NCI-H1930 (cell line): ENCODE results near the gene PRDM10.
"Not testable (repeated sequence)": the region's sequence is repeated elsewhere in the genome, so short reads cannot be mapped to it uniquely, and the experiment has no call there.

Experiments used
- DNase-seq, 2 experiments: peaks; one replicate each; lab custom pipeline; 2025; lab: John Stamatoyannopoulos, UW

PRDM10 gene

GRCh38 chr11:129974237-129974636 is 28.4 kb downstream of the PRDM10 start:
- no peak for DNase-seq

- DNase-seq: no peak
Observed at GRCh38 chr11:129973809-129974208, 28.8 kb downstream of the PRDM10 start.

- DNase-seq: no peak
Observed at GRCh38 chr11:129973068-129973467, 29.6 kb downstream of the PRDM10 start.

DNA sequence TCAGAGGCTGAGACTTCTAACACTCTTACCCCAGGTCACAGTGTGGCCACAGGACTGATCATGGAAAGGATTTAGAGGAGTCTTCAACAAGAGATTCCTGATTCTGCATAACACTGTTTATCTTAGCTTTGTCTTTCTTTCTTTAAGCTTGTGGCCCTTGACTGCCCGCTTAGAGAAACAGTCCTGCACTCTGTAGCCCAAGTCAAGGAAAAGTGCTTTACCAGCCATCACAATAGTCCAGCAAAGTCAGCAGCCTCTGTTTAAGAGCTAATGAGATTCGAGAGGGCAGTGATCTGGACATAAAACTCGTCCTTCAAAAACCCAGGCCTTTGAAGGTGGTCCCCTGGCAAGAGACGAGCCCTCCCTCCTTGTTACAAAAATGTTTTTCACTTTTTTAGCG is 30.0 kb downstream of the PRDM10 start:
- no peak for DNase-seq

- DNase-seq: not testable (repeated sequence)
Observed at GRCh38 chr11:129971856-129972255, 30.8 kb downstream of the PRDM10 start.

- DNase-seq: no peak
Observed at GRCh38 chr11:129969920-129970319, 32.7 kb downstream of the PRDM10 start.

- no peak for DNase-seq
Observed at GRCh38 chr11:129968591-129969419, 33.8 kb downstream of the PRDM10 start.

DNA sequence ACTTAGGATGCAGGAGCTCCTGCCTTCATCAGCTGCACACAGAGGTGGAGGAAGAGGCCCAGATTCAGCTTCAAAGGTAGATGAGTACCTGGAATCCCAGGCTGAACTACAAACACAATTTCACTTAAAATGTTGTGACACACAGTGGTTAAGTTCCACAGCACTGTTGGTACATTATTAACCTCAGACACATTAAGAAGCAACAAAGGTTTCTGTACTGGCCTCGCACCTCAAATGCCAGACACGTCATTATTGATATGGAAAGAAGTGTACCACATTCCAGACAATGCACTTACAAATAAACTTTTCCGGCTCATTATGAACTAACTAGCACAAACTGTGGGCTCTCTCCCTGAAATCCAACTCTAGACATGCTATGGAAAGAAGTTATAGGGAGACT is 34.6 kb downstream of the PRDM10 start:
- no peak for DNase-seq

GRCh38 chr11:129965248-129965647 is 37.4 kb downstream of the PRDM10 start:
- no peak for DNase-seq

DNA sequence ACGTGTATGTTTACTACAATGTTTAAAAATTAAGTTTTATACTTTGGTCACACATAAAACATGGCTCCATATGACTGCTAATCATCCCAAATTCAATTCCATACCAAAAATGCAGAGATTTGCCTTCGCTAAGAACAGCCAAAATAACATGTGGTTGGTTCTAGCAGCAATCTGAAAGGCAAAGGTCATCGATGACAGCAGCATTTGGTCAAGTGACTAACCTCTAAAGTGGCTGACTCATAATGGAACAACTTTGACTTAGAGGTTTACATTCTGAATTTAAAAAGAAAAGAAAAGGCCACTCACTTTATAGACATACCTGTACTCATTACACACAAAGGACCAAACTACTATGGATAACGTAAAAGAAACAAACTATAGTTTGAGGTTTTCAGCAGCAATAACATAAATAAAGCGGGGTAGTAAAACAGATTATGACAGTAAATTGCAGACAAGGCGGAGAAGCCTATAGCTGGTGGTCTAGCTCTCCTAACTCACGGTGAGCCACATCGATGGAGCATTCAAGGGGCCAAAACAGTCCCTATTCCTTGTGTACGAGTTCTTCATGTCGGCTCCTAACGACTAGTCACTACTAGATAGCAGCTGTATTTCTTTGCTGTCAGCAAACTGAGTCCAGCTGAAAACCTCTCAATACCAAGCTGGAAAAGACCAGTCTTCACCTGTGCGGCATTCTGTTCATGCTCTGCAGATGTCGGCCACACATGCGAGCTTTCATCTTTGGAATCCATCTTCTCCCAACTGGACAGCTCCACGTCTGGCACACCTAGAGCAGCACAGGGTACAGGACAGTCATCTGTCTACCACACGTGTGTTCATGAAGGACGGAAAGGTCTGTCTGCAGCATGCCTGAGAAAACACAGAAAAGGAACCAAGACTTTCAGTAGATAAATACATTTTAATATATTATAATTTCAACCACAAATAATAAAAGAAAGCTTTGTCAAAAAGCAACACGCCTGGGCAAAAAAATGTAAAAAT is 42.1 kb downstream of the PRDM10 start:
- no peak for DNase-seq

- no peak for DNase-seq
Observed at GRCh38 chr11:129959687-129960086, 42.9 kb downstream of the PRDM10 start.

GRCh38 chr11:129955282-129955681 is 47.4 kb downstream of the PRDM10 start:
- DNase-seq: no peak

DNA sequence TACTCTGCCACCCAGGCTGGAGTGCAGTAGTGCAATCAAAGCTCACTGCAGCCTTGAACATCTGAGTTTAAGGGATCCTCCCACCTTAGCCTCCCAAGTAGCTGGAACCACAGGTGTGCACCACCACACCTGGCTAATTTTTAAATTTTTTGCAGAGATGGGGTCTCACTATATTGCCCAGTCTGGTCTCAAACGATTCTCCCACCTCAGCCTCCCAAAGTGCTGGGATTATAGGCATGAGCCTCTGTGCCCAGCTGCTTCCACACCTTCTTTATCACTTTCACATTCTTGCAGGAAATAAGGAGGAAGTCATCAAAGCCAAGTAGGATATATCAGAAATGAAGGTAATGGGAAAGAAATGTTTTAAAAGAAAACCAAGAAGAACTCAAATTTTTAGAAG is 47.9 kb downstream of the PRDM10 start:
- DNase-seq: not testable (repeated sequence)

GRCh38 chr11:129951866-129952262 is 50.8 kb downstream of the PRDM10 start:
- DNase-seq: no peak

GRCh38 chr11:129951201-129951865 is 51.3 kb downstream of the PRDM10 start:
- DNase-seq: no peak

DNA sequence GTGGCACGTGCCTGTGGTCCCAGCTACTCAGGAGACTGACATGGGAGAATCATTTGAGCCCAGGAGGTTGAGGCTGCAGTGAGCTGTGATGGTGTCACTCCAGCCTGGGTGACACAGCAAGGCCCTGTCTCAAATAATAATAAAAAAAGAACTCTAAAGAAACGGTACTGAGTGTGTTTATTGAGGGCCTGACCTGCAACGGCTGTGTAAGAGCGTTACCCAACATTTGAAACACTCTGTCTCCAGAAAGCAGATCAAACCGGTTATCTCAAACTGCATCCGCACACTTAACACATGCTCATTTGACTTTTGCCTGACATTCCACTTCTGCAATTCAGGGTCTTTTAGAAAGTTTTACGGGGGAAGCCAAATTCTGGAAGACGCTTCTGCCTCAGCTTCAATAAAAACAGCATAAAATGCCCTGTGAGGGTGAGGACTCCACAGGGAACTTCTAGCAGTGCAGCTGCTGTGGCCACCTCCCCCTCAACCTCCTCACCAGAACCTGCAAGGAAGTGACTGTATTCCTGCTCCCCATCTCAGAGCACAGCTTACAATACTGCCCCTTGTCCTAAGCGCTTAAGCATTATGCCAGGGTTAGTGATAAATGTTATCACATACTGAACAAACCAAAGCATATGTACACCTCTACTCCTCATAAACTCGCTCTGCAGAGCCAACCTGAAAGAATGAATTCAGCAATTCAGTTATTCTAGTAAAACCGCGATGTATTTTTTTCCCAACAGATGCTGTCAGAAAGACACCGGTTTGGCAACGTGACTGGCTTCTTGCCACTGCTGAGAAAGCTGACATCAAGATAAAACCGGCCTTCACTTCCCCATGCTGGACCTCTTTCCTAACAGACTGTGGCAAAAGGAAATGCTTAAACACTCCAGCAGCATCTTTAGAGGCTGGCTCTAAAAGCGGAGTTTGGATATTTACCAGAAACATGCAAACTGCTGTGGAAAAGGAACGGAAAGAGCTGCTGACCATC is 52.2 kb downstream of the PRDM10 start:
- DNase-seq: no peak

GRCh38 chr11:129948926-129949466 is 53.6 kb downstream of the PRDM10 start:
- DNase-seq: no peak

DNA sequence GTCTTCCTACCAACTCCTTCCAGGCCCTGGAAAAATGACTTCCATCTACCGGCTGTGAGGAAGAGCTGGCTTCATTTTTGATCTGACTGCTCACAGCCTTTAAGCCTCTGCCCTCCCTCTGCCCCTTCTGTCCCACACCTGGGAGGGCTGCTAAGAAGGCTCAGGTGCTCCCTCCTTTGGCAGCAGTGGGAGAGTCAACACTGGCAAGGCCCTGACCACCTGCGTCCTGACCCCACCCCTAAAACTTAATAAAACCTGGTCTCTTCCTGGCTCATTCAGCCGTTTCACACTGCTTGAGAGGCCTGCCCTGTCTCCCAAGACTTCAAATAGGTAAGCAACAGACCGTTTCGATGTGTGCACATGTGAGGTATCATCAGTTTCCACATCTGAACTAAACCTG is 55.2 kb downstream of the PRDM10 start:
- no peak for DNase-seq

DNA sequence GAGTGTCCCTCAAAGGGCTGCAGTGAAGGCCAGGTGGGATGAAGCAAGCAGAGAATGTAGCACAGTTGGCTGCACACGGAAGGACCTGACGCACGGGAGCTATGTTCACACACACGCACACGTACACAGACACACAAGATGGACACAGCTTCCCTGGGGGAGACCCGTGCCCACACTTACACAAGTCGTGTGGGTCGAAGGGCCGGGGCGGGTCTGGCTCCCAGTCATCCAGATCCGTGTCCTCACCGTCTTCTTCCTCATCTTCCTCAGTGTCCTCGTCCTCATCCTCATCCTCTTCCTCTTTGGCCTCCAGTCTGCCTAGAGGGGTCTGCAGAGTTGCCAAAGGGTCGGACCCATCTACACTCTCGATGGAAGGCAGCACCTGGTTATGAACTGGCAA is 55.7 kb downstream of the PRDM10 start:
- DNase-seq: no peak

GRCh38 chr11:129946256-129946655 is 56.4 kb downstream of the PRDM10 start:
- no peak for DNase-seq

- DNase-seq: no peak
Observed at GRCh38 chr11:129945373-129945772, 57.3 kb downstream of the PRDM10 start.
